K562 (cell line): ENCODE results near the gene FLAD1. TPM values are rescaled to one million over a fixed set of nuclear protein-coding genes. Genes with fewer than 3 reads are reported as not detected.

ENCODE experiments used
- BCOR ChIP-seq: fragments of 450-650 bp; IDR thresholded peaks from 2 replicates; pipeline ENCODE4 v1.6.1; 2016
- FOXP1 ChIP-seq: sonication (generic); formaldehyde crosslinking; IDR thresholded peaks from 2 replicates; pipeline ENCODE4 v1.8.0; 2022; ENCODE audit warnings: mild to moderate bottlenecking, missing genetic modification reagents
- KLF16 ChIP-seq: IDR thresholded peaks from 2 replicates; pipeline ENCODE4 v1.6.1; 2016; ENCODE audit warnings: antibody characterized with exemption
- LEF1 ChIP-seq: fragments of 450-650 bp; IDR thresholded peaks from 2 replicates; pipeline ENCODE4 v1.6.1; 2016; ENCODE audit warnings: mild to moderate bottlenecking
- NR2C1 ChIP-seq, 2 experiments: fragments of 450-650 bp; IDR thresholded peaks; 2 replicates each; pipeline ENCODE4 v1.6.1; 2017; ENCODE audit warnings: mild to moderate bottlenecking in 2 of 2, antibody characterized with exemption in 1 of 2, inconsistent platforms in 1 of 2, missing compliant biosample characterization in 1 of 2, missing genetic modification characterization in 1 of 2
- RAD51 ChIP-seq: fragments of 450-650 bp; IDR thresholded peaks from 2 replicates; pipeline ENCODE4 v1.7.1; 2016; ENCODE audit warnings: low read depth, mild to moderate bottlenecking, borderline replicate concordance
- REST ChIP-seq, 2 experiments: fragments of 450-650 bp; formaldehyde crosslinking in 1 of 2; IDR thresholded peaks; 2 replicates each; pipeline versions ENCODE4 v1.4.0 to v1.6.1; 2014 to 2020; ENCODE audit warnings: mild to moderate bottlenecking in 2 of 2, borderline replicate concordance in 1 of 2, low read depth in 1 of 2
- SMARCA5 ChIP-seq: fragments of 450-650 bp; IDR thresholded peaks from 2 replicates; pipeline ENCODE4 v1.6.1; 2016
- STAT5A ChIP-seq: IDR thresholded peaks from 2 replicates; pipeline ENCODE4 v1.6.1; 2012; ENCODE audit warnings: low read length, inconsistent platforms, borderline replicate concordance
- ZNF354B ChIP-seq: fragments of 250-450 bp; sonication (Bioruptor Pico); IDR thresholded peaks from 2 replicates; pipeline ENCODE4 v1.4.0; 2020
- ZNF398 ChIP-seq: fragments of 250-450 bp; sonication (Bioruptor Pico); IDR thresholded peaks from 2 replicates; pipeline ENCODE4 v1.8.0; 2021; ENCODE audit warnings: moderate library complexity, mild to moderate bottlenecking, inconsistent platforms
- ZNF609 ChIP-seq: sonication (generic); formaldehyde crosslinking; IDR thresholded peaks from 2 replicates; pipeline ENCODE4 v1.8.1; 2023; ENCODE audit warnings: missing genetic modification reagents, mild to moderate bottlenecking, borderline replicate concordance
- polyA plus RNA-seq, 8 experiments: library from polyadenylated mRNA; depleted of rRNA in 4 of 8; stranded (reverse) in 5 of 8; unstranded in 3 of 8; fragments of >200 nt; fragmentation: Nextera tagmentation in 2 of 8; fragmentation: Illumina TruSeq in 1 of 8; extraction: Ambion mirVana in 2 of 8; extraction: Trizol in 1 of 8; gene quantifications; 2 replicates each; pipeline versions ENCODE4 v1.2.1 to v1.2.3, GENCODE V29; 2011 to 2014; ENCODE audit warnings: inconsistent platforms in 1 of 8, missing spikeins in 1 of 8
- total RNA-seq, 7 experiments: library from RNA; depleted of rRNA in 6 of 7; stranded (reverse); fragments of >200 nt in 6 of 7; fragmentation: Illumina TruSeq in 2 of 7; extraction: Trizol in 2 of 7; gene quantifications; 2 replicates each; pipeline versions ENCODE4 v1.2.1 to v1.2.3, GENCODE V29; 2011 to 2021; ENCODE audit warnings: low replicate concordance in 1 of 7

Gene FLAD1
- total and polyA plus RNA-seq, 9 of the 15 experiments (the other 6 are each of a cell fraction or from before 2014, with no cell fraction given) = 24.9 to 85.8 (median 67.0) TPM

DNA sequence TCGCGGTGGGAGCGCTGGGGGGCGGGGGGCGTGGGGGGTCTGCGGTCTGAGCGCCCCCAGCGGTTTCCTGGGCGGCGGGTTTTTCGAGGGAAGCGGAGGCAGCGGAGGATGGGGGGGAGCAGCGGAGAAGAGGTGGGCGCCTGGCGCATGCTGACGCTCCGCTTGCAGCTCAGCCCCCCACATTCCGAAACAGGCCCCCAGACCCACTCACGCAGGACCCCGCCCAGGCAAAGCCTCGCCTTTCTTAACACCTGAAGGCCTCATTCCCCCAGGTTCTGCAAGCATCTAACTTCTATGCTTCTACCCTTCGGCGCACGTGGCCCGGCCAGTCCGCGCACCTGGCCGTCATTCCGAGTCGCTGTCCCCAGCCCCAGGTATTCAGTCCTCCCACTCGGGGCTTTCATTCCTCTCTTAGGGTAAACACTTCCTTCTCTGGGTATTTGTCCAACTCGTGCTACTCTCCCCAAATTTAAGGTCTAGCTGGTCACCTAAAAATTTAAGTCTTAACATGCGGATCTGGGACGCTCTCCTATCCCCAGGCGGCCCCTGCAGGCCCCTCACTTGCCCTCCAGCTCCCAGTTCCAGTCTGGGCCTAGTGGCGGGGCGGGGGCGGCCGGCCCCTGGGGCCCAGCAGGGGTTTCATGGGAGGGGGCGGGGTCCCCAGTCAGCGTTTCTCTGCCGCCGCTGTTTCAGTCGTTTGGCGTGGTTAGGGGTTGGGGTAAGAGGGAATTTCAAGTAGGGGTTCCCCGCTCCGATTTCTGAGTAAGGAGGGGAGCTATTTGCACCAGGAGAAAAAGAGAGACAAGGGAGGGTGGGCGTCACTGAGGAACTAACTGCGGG, 16.6 kb downstream of the FLAD1 start (continued):
- TF ChIP-seq REST (IDR thresholded peaks at IDR 0.05; ENCODE audit: borderline replicate concordance) (peak; percentile 56; the same call in 1 of the 2 replicates), REST (CRISPR knock-in tag; IDR thresholded peaks at IDR 0.05; ENCODE audit: low read depth) (no peak), ZNF609 (CRISPR knock-in tag) (no peak), ZNF398 (CRISPR knock-in tag) (no peak), FOXP1 (CRISPR knock-in tag) (no peak), STAT5A (no peak), BCOR (no peak), ZNF354B (no peak), NR2C1 (IDR thresholded peaks at IDR 0.05) (no peak), NR2C1 (tag; IDR thresholded peaks at IDR 0.05) (no peak), KLF16 (no peak), LEF1 (peak; percentile 79), SMARCA5 (no peak), RAD51 (peak; percentile 39; the same call in 1 of the 2 replicates)
